Cardiac fibroblast (primary cell): ENCODE results near the gene PCDHB8.
A peak's percentile ranks its signal among the peaks of the same experiment; 100 is the strongest.
"Not testable (repeated sequence)": the region's sequence is repeated elsewhere in the genome, so short reads cannot be mapped to it uniquely, and the experiment has no call there.

Experiments used
- DNase-seq, 2 donors: peaks; one replicate each; pipeline versions ENCODE4 v3.0.0 to v3.0.0-alpha.2; 2010; ENCODE audit warnings: low read depth in 2 of 2
- H3K4me3 ChIP-seq, 2 donors: replicated peaks in 1 of 2; 1 replicate in 1 of 2; 2 replicates in 1 of 2; pipeline ENCODE4 v1.5.1; 2011; ENCODE audit warnings: low read depth in 2 of 2, low read length in 2 of 2, mild to moderate bottlenecking in 2 of 2, moderate library complexity in 1 of 2
- CTCF ChIP-seq: IDR thresholded peaks from one replicate; pipeline ENCODE4 v1.5.1; 2011; ENCODE audit warnings: low read depth, mild to moderate bottlenecking, low read length, inconsistent platforms

PCDHB8 gene

GRCh38 chr5:141155540-141156374, 21.8 kb upstream of the PCDHB8 start:
- no peak for DNase-seq
- TF ChIP-seq CTCF = no peak
- H3K4me3 ChIP-seq = no peak overlapping the region

- H3K4me3 ChIP-seq, DNase-seq: not testable (repeated sequence)
Observed at GRCh38 chr5:141157356-141157755, 20.2 kb upstream of the PCDHB8 start.

- not testable (repeated sequence) for DNase-seq
Observed at GRCh38 chr5:141157901-141158300, 19.7 kb upstream of the PCDHB8 start.

GRCh38 chr5:141172381-141173204, 5.0 kb upstream of the PCDHB8 start, which contains the start of gene PCDHB7:
PCDHB7 (plus strand) TSS chr5:141172644; CDS start chr5:141172836, 192 bp downstream.
- H3K4me3 ChIP-seq = no peak within 1 kb of the TSS
- TF ChIP-seq CTCF = peak; percentile 32
- DNase-seq = peak; percentile 16 to 45

More at GRCh38 chr5:141157901-141158300, 19.7 kb upstream of the PCDHB8 start:
- not testable (repeated sequence) for H3K4me3 ChIP-seq

GRCh38 chr5:141174291-141175104, 3.1 kb upstream of the PCDHB8 start:
- H3K4me3 ChIP-seq, DNase-seq: not testable (repeated sequence)

- H3K4me3 ChIP-seq = no peak overlapping the region
- no peak for TF ChIP-seq CTCF
- no peak for DNase-seq
Observed at GRCh38 chr5:141175933-141176332, 1.7 kb upstream of the PCDHB8 start.

GRCh38 chr5:141179371-141179770, 1.8 kb downstream of the PCDHB8 start:
- not testable (repeated sequence) for H3K4me3 ChIP-seq

GRCh38 chr5:141179876-141180275, 2.3 kb downstream of the PCDHB8 start:
- not testable (repeated sequence) for H3K4me3 ChIP-seq, DNase-seq

More at GRCh38 chr5:141179371-141179770, 1.8 kb downstream of the PCDHB8 start:
- not testable (repeated sequence) for DNase-seq

GRCh38 chr5:141180313-141180712, 2.7 kb downstream of the PCDHB8 start:
- no peak overlapping the region for H3K4me3 ChIP-seq
- no peak for TF ChIP-seq CTCF
- no peak for DNase-seq
